K562 (cell line): Measurements from ENCODE around the gene HELZ.

Experiments
- CSDE1 ChIP-seq, 2 experiments: fragments of 450-650 bp; IDR thresholded peaks; 2 replicates each; pipeline ENCODE4 v1.6.1; 2016; ENCODE audit warnings: mild to moderate bottlenecking in 1 of 2
- GABPA ChIP-seq: fragments of 200-800 bp; sonication (Bioruptor generic); conservative IDR thresholded peaks from 2 replicates; pipeline ENCODE4 v1.6.1; 2016; ENCODE audit warnings: low read depth, missing genetic modification characterization, missing compliant biosample characterization
- SMARCE1 ChIP-seq: fragments of 450-650 bp; IDR thresholded peaks from 2 replicates; pipeline ENCODE4 v1.7.1; 2016; ENCODE audit warnings: mild to moderate bottlenecking
- ZNF212 ChIP-seq: fragments of 450-650 bp; formaldehyde crosslinking; IDR thresholded peaks from 2 replicates; pipeline ENCODE4 v1.4.0; 2020; ENCODE audit warnings: mild to moderate bottlenecking
- TF ChIP-seq, protein P1 (sequence below), 3 experiments: IDR thresholded peaks in 2 of 3; conservative IDR thresholded peaks in 1 of 3; 2 replicates each; pipeline ENCODE4 v1.5.1; 2011 to 2012; ENCODE audit warnings: low read length in 3 of 3, mild to moderate bottlenecking in 3 of 3, control low read depth in 2 of 3, improper control_type of control experiment in 1 of 3, inconsistent platforms in 1 of 3, low read depth in 1 of 3, mixed read lengths in 1 of 3, moderate library complexity in 1 of 3; ENCODE audit not compliant: insufficient read depth in 2 of 3

- TF ChIP-seq CSDE1 (IDR thresholded peaks at IDR 0.05), result no peak
- TF ChIP-seq ZNF212 (CRISPR knock-in tag), result no peak
- TF ChIP-seq SMARCE1, result no peak
- no peak for TF ChIP-seq GABPA (tag)
- TF ChIP-seq, protein P1, sequence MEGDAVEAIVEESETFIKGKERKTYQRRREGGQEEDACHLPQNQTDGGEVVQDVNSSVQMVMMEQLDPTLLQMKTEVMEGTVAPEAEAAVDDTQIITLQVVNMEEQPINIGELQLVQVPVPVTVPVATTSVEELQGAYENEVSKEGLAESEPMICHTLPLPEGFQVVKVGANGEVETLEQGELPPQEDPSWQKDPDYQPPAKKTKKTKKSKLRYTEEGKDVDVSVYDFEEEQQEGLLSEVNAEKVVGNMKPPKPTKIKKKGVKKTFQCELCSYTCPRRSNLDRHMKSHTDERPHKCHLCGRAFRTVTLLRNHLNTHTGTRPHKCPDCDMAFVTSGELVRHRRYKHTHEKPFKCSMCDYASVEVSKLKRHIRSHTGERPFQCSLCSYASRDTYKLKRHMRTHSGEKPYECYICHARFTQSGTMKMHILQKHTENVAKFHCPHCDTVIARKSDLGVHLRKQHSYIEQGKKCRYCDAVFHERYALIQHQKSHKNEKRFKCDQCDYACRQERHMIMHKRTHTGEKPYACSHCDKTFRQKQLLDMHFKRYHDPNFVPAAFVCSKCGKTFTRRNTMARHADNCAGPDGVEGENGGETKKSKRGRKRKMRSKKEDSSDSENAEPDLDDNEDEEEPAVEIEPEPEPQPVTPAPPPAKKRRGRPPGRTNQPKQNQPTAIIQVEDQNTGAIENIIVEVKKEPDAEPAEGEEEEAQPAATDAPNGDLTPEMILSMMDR (IDR thresholded peaks at IDR 0.05 in 2 of 3, conservative IDR thresholded peaks at IDR 0.05 in 1 of 3; ENCODE audit: insufficient read depth in 2 of 3, low read depth in 1 of 3, low read length in 3 of 3), result no peak
These were observed 45.8 kb upstream of the HELZ start for GRCh38 chr17:67290711-67291291.
